Adrenal gland (tissue), 12 donors: ENCODE results near the gene QSOX2. TPM values are rescaled to one million over a fixed set of nuclear protein-coding genes. Genes with fewer than 3 reads are reported as not detected.

Source experiments
- DNase-seq, 7 donors: peaks; one replicate each; pipeline ENCODE4 v3.0.0-alpha.2; 2019 to 2020
- H3K27ac ChIP-seq, 5 donors: fragments of 200-600 bp; sonication (generic) in 4 of 5; 1 replicate in 3 of 5; 2 replicates in 2 of 5; pipeline versions ENCODE4 v1.5.1 to v1.8.0; 2016 to 2020; ENCODE audit warnings: mild to moderate bottlenecking in 1 of 5
- H3K27me3 ChIP-seq: fragments of 200-600 bp; 2 replicates; pipeline ENCODE4 v1.8.0; 2021
- H3K36me3 ChIP-seq, 2 donors: fragments of 200-600 bp; replicated peaks in 1 of 2; 1 replicate in 1 of 2; 2 replicates in 1 of 2; pipeline versions ENCODE4 v1.5.1 to v1.8.0; 2018 to 2022
- H3K4me1 ChIP-seq, 2 donors: fragments of 200-600 bp; replicated peaks in 1 of 2; 1 replicate in 1 of 2; 2 replicates in 1 of 2; pipeline versions ENCODE4 v1.5.1 to v1.8.0; 2018 to 2021
- H3K4me3 ChIP-seq, 4 donors: fragments of 200-600 bp; sonication (generic) in 3 of 4; one replicate each; pipeline ENCODE4 v1.5.1; 2016 to 2018
- H3K9me3 ChIP-seq, 3 donors: fragments of 200-600 bp; sonication (generic) in 1 of 3; replicated peaks in 1 of 3; 1 replicate in 2 of 3; 2 replicates in 1 of 3; pipeline versions ENCODE4 v1.5.1 to v1.8.0; 2016 to 2021
- CTCF ChIP-seq, 6 experiments: fragments of 450-650 bp in 4 of 6; fragments of 200-600 bp in 2 of 6; sonication (generic) in 1 of 6; IDR thresholded peaks; 1 replicate in 5 of 6; 2 replicates in 1 of 6; pipeline versions ENCODE4 v1.5.1 to v1.8.0; 2016 to 2021; ENCODE audit warnings: antibody characterized with exemption in 6 of 6, mild to moderate bottlenecking in 2 of 6, moderate library complexity in 1 of 6
- POLR2A ChIP-seq, 2 donors: fragments of 450-650 bp; IDR thresholded peaks; one replicate each; pipeline ENCODE4 v1.6.1; 2017; ENCODE audit warnings: antibody characterized with exemption in 2 of 2, mild to moderate bottlenecking in 2 of 2, moderate library complexity in 1 of 2
- WGBS, 4 donors: extraction: QIAGEN DNeasy Blood & Tissue Kit in 2 of 4; methylation state at CpG; one replicate each; pipeline versions ENCODE4 v1.1.5 to v1.1.7; 2013 to 2017; 5-methylcytosine and 5-hydroxymethylcytosine counted together
- intact Hi-C, 2 donors: fragments of 100-400 bp; cut with DNase I; formaldehyde crosslinking; loops; one replicate each; pipeline versions ENCODE4 v1.14.1 to v1.15.0; 2022 to 2023
- polyA plus RNA-seq, 3 donors: library from polyadenylated mRNA; stranded (reverse); fragments of 200-250 nt in 2 of 3; fragments of 350-450 nt in 1 of 3; fragmentation: Illumina TruSeq in 1 of 3; extraction: RNeasy Lipid Tissue Mini Kit (QIAGEN cat#74804) in 1 of 3; gene quantifications; one replicate each; pipeline ENCODE4 v1.2.3, GENCODE V29; 2013 to 2014
- total RNA-seq, 9 donors: library from RNA; depleted of rRNA in 4 of 9; stranded (reverse); fragments of >200 nt in 4 of 9; fragments of 120-200 nt in 1 of 9; fragmentation: NEBNext Ultra II Directional in 1 of 9; extraction: Animal tissue kit (Norgen Biotek cat#: 25700) in 1 of 9; gene quantifications; one replicate each; pipeline versions ENCODE4 v1.1.0 to v1.2.4, GENCODE V29; 2013 to 2023
- donor health status: healthy with polysubstance abuse.
- donor health status: Bipolar disorder and iron deficiency.
- donor health status: DM: yes; HTN: yes; CAD: no.
- donor health status: DM: no; HTN: no; CAD: no.
- donor health status: DM: no; HTN: no; CAD: no.
- donor health status: DM: yes; HTN: yes; CAD: no.

The QSOX2 gene
- total and polyA plus RNA-seq, 12 donors: 6.4 to 14.3 (median 9.3) TPM

- Histone ChIP-seq H3K9me3 (no peaks in the 10 kb centered on the region), H3K27me3 (peaks cover 61% of the 10 kb centered on the region), H3K36me3 (no peaks in the 10 kb centered on the region), H3K4me3 (no peak overlapping the region), H3K27ac (no peak overlapping the region), H3K4me1 (no peaks in the 10 kb centered on the region)
- intact Hi-C loops: no loop called here
- WGBS, 4 donors: 58 to 70% (median 67%) methylated on average over 15 to 25 of the region's 25 CpGs
- no peak for DNase-seq
- TF ChIP-seq CTCF (IDR thresholded peaks at IDR 0.05): no peak
Observed at GRCh38 chr9:136187683-136188586, 57.7 kb downstream of the QSOX2 start.

DNA sequence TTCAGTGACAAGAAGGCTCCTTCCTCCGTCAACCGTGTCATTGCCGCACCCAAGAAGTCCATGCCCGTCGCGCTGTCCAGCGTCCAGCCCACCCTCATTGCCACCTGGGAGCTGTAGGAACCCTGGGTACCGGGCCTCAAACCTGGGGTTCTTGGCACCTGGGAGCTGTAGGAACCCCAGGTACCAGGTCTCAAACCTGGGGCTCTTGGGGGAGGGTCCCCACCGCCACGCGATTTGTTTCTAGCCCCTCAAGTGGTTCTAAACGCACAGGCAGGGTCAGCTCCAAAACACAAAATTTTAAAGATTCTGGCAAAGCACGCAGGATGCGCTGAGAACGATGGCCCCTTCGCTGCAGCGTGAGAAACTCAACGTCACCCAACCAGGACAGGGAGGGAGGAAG lies 58.4 kb downstream of the QSOX2 start:
- intact Hi-C loops: no loop called here
- no peaks in the 10 kb centered on the region for H3K4me1 ChIP-seq
- WGBS, 4 donors: 88 to 92% (median 91%) methylated on average over 18 of the region's 18 CpGs
- H3K27ac ChIP-seq: no peak overlapping the region
- H3K9me3 ChIP-seq: no peaks in the 10 kb centered on the region
- DNase-seq: no peak
- H3K4me3 ChIP-seq: no peak overlapping the region
- H3K36me3 ChIP-seq: no peaks in the 10 kb centered on the region
- peaks cover 54% of the 10 kb centered on the region for H3K27me3 ChIP-seq
- TF ChIP-seq CTCF (IDR thresholded peaks at IDR 0.05): no peak
- TF ChIP-seq POLR2A (IDR thresholded peaks at IDR 0.05): no peak

DNA sequence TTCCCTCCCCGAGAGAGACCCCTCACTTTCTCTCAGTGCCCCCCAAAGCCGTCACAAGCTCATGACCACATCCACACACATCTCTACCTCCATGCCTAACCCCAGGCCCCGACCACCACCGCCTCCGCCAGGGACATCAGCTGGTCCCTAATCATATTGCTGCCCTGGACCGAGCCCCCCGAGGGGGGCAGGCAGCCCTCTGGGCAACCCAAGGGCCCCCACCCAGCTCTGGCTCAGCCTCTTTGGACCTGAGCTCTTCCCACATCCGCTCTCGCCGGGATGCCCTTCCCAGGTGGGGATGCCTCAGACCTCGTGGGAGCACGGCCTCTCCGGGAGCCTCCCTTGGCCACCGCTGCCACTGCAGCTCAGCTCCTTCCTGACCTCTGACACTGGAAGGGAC lies 59.2 kb downstream of the QSOX2 start:
- intact Hi-C loops: no loop called here
- no peak overlapping the region for H3K4me3 ChIP-seq
- H3K9me3 ChIP-seq: no peaks in the 10 kb centered on the region
- H3K4me1 ChIP-seq: no peaks in the 10 kb centered on the region
- no peak for TF ChIP-seq CTCF (IDR thresholded peaks at IDR 0.05)
- no peak for DNase-seq
- H3K27me3 ChIP-seq: peaks cover 46% of the 10 kb centered on the region
- 59 to 75% (median 69%) methylated on average over 7 to 14 of the region's 14 CpGs for WGBS, 4 donors
- no peak overlapping the region for H3K27ac ChIP-seq
- H3K36me3 ChIP-seq: no peaks in the 10 kb centered on the region

GRCh38 chr9:136185596-136186366 lies 59.8 kb downstream of the QSOX2 start:
- intact Hi-C loops: no loop called here

More at GRCh38 chr9:136185596-136186366, 59.8 kb downstream of the QSOX2 start:
- Histone ChIP-seq H3K27me3 (peaks cover 40% of the 10 kb centered on the region), H3K27ac (no peak overlapping the region), H3K4me1 (no peaks in the 10 kb centered on the region), H3K9me3 (no peaks in the 10 kb centered on the region), H3K4me3 (no peak overlapping the region), H3K36me3 (no peaks in the 10 kb centered on the region)
- no peak for DNase-seq
- TF ChIP-seq POLR2A (IDR thresholded peaks at IDR 0.05): no peak
- no peak for TF ChIP-seq CTCF (IDR thresholded peaks at IDR 0.05)
- WGBS, 4 donors: 63 to 71% (median 69%) methylated on average over 21 to 32 of the region's 32 CpGs
